Vagina (tissue), 2 donors: ENCODE results near the gene STXBP6.

Experiments
- POLR2A ChIP-seq, 2 donors: fragments of 450-650 bp; IDR thresholded peaks; one replicate each; pipeline ENCODE4 v1.6.1; 2017; ENCODE audit warnings: antibody characterized with exemption in 2 of 2, mild to moderate bottlenecking in 2 of 2, moderate library complexity in 2 of 2
- TF ChIP-seq, protein P1 (sequence below), 3 experiments: fragments of 450-650 bp in 2 of 3; fragments of 200-600 bp in 1 of 3; sonication (generic) in 1 of 3; IDR thresholded peaks; one replicate each; pipeline ENCODE4 v1.5.1; 2017 to 2019; ENCODE audit warnings: antibody characterized with exemption in 3 of 3, mild to moderate bottlenecking in 2 of 3, moderate library complexity in 2 of 3

DNA sequence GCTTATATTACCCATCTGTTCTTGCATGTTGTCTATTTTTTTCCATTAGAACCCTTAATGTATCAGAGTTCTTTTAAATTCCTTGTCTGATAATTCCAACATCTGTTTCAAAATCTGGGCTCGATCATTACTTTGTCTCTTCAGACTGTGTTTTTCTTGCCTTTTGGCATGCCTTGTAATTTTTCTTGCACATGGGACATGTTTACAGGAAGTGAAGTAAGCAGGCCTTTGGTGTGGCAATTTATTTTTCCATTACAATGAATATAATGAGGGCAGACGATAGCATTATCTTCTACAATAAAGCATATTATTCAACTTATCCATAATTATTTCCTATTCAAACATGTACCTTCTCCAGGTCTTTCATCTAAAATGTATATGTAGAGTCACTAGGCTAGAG, 48.3 kb downstream of the STXBP6 start:
- no peak for TF ChIP-seq POLR2A (IDR thresholded peaks at IDR 0.05)
- TF ChIP-seq, protein P1, sequence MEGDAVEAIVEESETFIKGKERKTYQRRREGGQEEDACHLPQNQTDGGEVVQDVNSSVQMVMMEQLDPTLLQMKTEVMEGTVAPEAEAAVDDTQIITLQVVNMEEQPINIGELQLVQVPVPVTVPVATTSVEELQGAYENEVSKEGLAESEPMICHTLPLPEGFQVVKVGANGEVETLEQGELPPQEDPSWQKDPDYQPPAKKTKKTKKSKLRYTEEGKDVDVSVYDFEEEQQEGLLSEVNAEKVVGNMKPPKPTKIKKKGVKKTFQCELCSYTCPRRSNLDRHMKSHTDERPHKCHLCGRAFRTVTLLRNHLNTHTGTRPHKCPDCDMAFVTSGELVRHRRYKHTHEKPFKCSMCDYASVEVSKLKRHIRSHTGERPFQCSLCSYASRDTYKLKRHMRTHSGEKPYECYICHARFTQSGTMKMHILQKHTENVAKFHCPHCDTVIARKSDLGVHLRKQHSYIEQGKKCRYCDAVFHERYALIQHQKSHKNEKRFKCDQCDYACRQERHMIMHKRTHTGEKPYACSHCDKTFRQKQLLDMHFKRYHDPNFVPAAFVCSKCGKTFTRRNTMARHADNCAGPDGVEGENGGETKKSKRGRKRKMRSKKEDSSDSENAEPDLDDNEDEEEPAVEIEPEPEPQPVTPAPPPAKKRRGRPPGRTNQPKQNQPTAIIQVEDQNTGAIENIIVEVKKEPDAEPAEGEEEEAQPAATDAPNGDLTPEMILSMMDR (IDR thresholded peaks at IDR 0.05) = no peak
